Chondrocyte (in vitro differentiated cells): Measurements from ENCODE around the gene PLAGL2. TPM values are rescaled to one million over a fixed set of nuclear protein-coding genes. Genes with fewer than 3 reads are reported as not detected.

Experiments
- DNase-seq: peaks from one replicate; pipeline ENCODE4 v3.0.0; 2021; ENCODE audit warnings: mixed read lengths, low spot score
- H3K27ac Mint-ChIP-seq: one replicate; pipeline ENCODE4 v1.8.0; 2021; ENCODE audit warnings: mild to moderate bottlenecking, moderate library complexity, mixed read lengths; ENCODE audit not compliant: unreplicated experiment
- H3K27me3 Mint-ChIP-seq: 2 replicates; pipeline ENCODE4 v1.8.0; 2021; ENCODE audit warnings: low read depth, mixed read lengths
- H3K36me3 Mint-ChIP-seq: 2 replicates; pipeline ENCODE4 v1.8.0; 2021; ENCODE audit warnings: low read depth, mixed read lengths
- H3K4me1 Mint-ChIP-seq: 2 replicates; pipeline ENCODE4 v1.8.0; 2021; ENCODE audit warnings: low read depth, mild to moderate bottlenecking, mixed read lengths
- H3K4me3 Mint-ChIP-seq: one replicate; pipeline ENCODE4 v1.8.0; 2021; ENCODE audit warnings: mild to moderate bottlenecking, moderate library complexity, mixed read lengths; ENCODE audit not compliant: unreplicated experiment
- H3K9me3 Mint-ChIP-seq: 2 replicates; pipeline ENCODE4 v1.8.0; 2021; ENCODE audit warnings: low read depth, mixed read lengths
- total RNA-seq: library from RNA; stranded (reverse); gene quantifications from 3 replicates; pipeline ENCODE4 v1.2.1, GENCODE V29; 2021
- TF ChIP-seq, protein P1 (sequence below): fragments of 200-600 bp; sonication (generic); IDR thresholded peaks from 2 replicates; pipeline ENCODE4 v1.5.0; 2021; ENCODE audit warnings: antibody characterized with exemption, mild to moderate bottlenecking, moderate library complexity

PLAGL2 gene
- total RNA-seq, 1 donor from 2014 or later, result 16.4 TPM

- H3K4me1 Mint-ChIP-seq, result peaks cover 2% of the 10 kb centered on the region
- DNase-seq, result no peak
- no peaks in the 10 kb centered on the region for H3K36me3 Mint-ChIP-seq
- no peak overlapping the region for H3K4me3 Mint-ChIP-seq
- TF ChIP-seq, protein P1, sequence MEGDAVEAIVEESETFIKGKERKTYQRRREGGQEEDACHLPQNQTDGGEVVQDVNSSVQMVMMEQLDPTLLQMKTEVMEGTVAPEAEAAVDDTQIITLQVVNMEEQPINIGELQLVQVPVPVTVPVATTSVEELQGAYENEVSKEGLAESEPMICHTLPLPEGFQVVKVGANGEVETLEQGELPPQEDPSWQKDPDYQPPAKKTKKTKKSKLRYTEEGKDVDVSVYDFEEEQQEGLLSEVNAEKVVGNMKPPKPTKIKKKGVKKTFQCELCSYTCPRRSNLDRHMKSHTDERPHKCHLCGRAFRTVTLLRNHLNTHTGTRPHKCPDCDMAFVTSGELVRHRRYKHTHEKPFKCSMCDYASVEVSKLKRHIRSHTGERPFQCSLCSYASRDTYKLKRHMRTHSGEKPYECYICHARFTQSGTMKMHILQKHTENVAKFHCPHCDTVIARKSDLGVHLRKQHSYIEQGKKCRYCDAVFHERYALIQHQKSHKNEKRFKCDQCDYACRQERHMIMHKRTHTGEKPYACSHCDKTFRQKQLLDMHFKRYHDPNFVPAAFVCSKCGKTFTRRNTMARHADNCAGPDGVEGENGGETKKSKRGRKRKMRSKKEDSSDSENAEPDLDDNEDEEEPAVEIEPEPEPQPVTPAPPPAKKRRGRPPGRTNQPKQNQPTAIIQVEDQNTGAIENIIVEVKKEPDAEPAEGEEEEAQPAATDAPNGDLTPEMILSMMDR, result no peak
- H3K9me3 Mint-ChIP-seq, result no peaks in the 10 kb centered on the region
- H3K27ac Mint-ChIP-seq, result no peak overlapping the region
- H3K27me3 Mint-ChIP-seq, result no peaks in the 10 kb centered on the region
Observed at GRCh38 chr20:32244959-32245358, 37.4 kb upstream of the PLAGL2 start.

- Mint-ChIP-seq H3K27me3 (no peaks in the 10 kb centered on the region), H3K9me3 (no peaks in the 10 kb centered on the region), H3K4me3 (no peak overlapping the region), H3K27ac (no peak overlapping the region), H3K4me1 (peaks cover 5% of the 10 kb centered on the region), H3K36me3 (no peaks in the 10 kb centered on the region)
- no peak for DNase-seq
- TF ChIP-seq, protein P1, result no peak
Observed at GRCh38 chr20:32244150-32244823, 36.7 kb upstream of the PLAGL2 start.

DNA sequence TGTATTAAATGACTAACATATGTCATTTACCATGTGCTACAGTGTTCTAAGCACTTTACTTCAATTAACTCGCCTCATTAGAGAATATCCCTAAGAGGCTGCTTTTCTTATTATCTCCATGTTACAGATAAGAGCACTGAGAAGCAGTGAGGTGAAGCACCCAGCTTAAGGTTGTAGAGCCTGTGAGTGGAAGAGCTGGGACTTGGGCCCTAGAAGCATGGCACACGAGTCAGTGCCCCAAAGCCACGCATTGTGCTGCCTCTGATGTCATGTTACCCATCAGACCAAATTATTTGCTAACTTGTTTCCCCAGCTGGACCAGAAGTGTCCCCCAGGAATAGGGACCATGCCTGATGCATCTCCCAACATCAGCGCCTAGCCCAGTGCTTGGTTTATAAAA, 34.3 kb upstream of the PLAGL2 start:
- TF ChIP-seq, protein P1, result no peak
- Mint-ChIP-seq H3K36me3 (peaks cover 6% of the 10 kb centered on the region), H3K27ac (no peak overlapping the region), H3K4me3 (no peak overlapping the region), H3K9me3 (no peaks in the 10 kb centered on the region), H3K4me1 (peaks cover 5% of the 10 kb centered on the region), H3K27me3 (no peaks in the 10 kb centered on the region)
- peak; percentile 12 for DNase-seq

DNA sequence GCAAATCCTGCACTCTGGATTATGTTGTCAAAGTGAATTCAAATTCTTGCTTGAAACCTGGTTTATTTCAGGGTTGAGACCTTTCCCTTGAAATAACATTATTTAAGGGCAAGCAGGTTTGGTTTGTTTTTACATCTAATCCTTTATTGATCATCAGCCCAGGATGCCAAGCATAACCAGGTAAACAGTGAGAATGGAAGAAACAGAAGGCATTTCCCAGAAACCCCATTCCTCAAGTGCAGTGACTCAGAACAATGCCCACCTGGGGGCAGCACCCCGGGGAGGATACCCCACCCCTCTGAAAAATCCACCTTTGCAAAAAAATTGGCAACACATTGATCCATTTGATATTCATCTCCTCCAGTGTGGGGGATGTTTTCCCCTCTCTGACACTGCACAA, 32.7 kb upstream of the PLAGL2 start:
- DNase-seq, result peak; percentile 14
- Mint-ChIP-seq H3K27ac (no peak overlapping the region), H3K4me1 (peaks cover 5% of the 10 kb centered on the region), H3K4me3 (no peak overlapping the region), H3K9me3 (no peaks in the 10 kb centered on the region), H3K27me3 (no peaks in the 10 kb centered on the region), H3K36me3 (peaks cover 16% of the 10 kb centered on the region)
- TF ChIP-seq, protein P1, result peak; percentile 45

DNA sequence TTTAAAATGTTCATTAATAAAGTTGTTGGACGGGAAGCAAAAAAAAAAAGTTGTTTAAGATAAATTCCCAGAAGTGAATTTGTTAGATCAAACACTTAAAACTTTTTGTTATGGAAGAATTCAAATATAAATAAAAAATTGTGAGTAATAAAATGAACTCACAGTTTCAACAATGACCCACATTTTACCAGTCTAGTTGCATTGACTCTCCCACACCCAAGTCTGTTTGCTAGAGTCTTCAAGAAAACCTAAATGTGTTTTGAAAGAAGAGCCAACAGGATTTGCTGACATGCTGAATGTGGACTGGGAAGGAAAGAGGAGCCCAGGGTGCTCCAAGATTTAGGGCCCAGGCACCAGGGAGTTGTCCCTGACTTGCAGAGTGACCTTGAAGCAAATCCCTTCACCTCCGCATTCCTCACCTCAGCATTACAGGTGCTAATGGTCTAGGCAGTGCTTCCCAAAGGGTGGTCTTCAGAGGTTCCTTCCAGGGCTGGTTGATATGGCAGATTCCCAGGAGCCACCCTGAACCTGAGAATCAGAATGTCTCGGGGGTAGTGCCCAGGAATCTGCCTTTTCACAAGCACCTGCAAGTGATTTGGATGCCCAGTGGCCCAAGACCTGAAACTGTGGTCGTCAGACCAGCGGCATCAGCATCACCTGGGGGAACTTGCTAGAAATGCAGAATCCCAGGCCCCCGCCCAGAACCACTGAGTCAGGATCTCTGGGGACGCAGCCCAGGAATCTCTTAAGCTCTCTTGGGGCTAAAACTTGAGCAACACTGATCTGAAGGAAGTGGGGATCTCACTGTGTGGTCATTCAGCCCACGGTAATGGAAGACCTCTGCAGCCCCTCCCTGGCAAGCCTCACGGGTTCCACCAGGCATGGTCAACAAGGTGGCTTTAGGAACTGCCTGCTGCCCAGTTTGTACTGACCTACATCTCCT, 31.2 kb upstream of the PLAGL2 start:
- Mint-ChIP-seq H3K4me1 (peaks cover 5% of the 10 kb centered on the region), H3K9me3 (no peaks in the 10 kb centered on the region), H3K4me3 (no peak overlapping the region), H3K27me3 (no peaks in the 10 kb centered on the region), H3K27ac (no peak overlapping the region), H3K36me3 (peaks cover 27% of the 10 kb centered on the region)
- peak; percentile 54 for DNase-seq
- TF ChIP-seq, protein P1, result no peak
